HEK293T (cell line): Measurements from ENCODE around the gene IDS.

Experiments
- CTCF ChIA-PET: fragments of 350-600 bp; formaldehyde crosslinking; extraction: SDS; loops from one replicate; lab custom pipeline; 2021; ENCODE audit warnings: antibody characterized with exemption, inconsistent platforms; lab: Yijun Ruan, JAX
- POLR2A ChIA-PET: fragments of 350-600 bp; formaldehyde crosslinking; extraction: SDS; loops from one replicate; lab custom pipeline; 2020; ENCODE audit warnings: antibody characterized with exemption, inconsistent platforms; lab: Yijun Ruan, JAX
- DNase-seq: peaks from one replicate; pipeline ENCODE4 v3.0.0; 2012; ENCODE audit warnings: mixed read lengths; ENCODE audit errors: extremely low spot score
- ARNT ChIP-seq: fragments of 450-650 bp; IDR thresholded peaks from 2 replicates; pipeline ENCODE4 v1.6.1; 2017; ENCODE audit warnings: mild to moderate bottlenecking
- BHLHE40 ChIP-seq: fragments of 450-650 bp; IDR thresholded peaks from 2 replicates; pipeline ENCODE4 v1.6.1; 2016; ENCODE audit warnings: mild to moderate bottlenecking, moderate library complexity, borderline replicate concordance
- CTBP1 ChIP-seq: fragments of 450-650 bp; IDR thresholded peaks from 2 replicates; pipeline ENCODE4 v1.6.1; 2016; ENCODE audit warnings: borderline replicate concordance
- ELF4 ChIP-seq: fragments of 450-650 bp; IDR thresholded peaks from 2 replicates; pipeline ENCODE4 v1.6.1; 2017; ENCODE audit warnings: antibody characterized with exemption
- FOXA1 ChIP-seq: fragments of 450-650 bp; IDR thresholded peaks from 2 replicates; pipeline ENCODE4 v1.6.1; 2016; ENCODE audit warnings: mild to moderate bottlenecking
- FOXK2 ChIP-seq: fragments of 450-650 bp; IDR thresholded peaks from 2 replicates; pipeline ENCODE4 v1.6.1; 2016; ENCODE audit warnings: mild to moderate bottlenecking
- FOXM1 ChIP-seq: fragments of 450-650 bp; IDR thresholded peaks from 2 replicates; pipeline ENCODE4 v1.6.1; 2017; ENCODE audit warnings: mild to moderate bottlenecking, borderline replicate concordance
- HDGF ChIP-seq: fragments of 450-650 bp; IDR thresholded peaks from 2 replicates; pipeline ENCODE4 v1.6.1; 2017; ENCODE audit warnings: antibody characterized with exemption, borderline replicate concordance
- L3MBTL2 ChIP-seq: fragments of 450-650 bp; conservative IDR thresholded peaks from 2 replicates; pipeline ENCODE4 v1.6.1; 2016; ENCODE audit warnings: mild to moderate bottlenecking
- LEF1 ChIP-seq: fragments of 450-650 bp; IDR thresholded peaks from 2 replicates; pipeline ENCODE4 v1.6.1; 2017; ENCODE audit warnings: mild to moderate bottlenecking, borderline replicate concordance
- NFRKB ChIP-seq: fragments of 450-650 bp; IDR thresholded peaks from 2 replicates; pipeline ENCODE4 v1.6.1; 2016; ENCODE audit warnings: mild to moderate bottlenecking, moderate library complexity
- SP1 ChIP-seq: fragments of 450-650 bp; IDR thresholded peaks from 2 replicates; pipeline ENCODE4 v1.6.1; 2017
- SUZ12 ChIP-seq: fragments of 450-650 bp; IDR thresholded peaks from 2 replicates; pipeline ENCODE4 v1.6.1; 2016; ENCODE audit warnings: mild to moderate bottlenecking
- TARDBP ChIP-seq: fragments of 450-650 bp; IDR thresholded peaks from 2 replicates; pipeline ENCODE4 v1.6.1; 2016
- ZNF384 ChIP-seq: fragments of 450-650 bp; IDR thresholded peaks from 2 replicates; pipeline ENCODE4 v1.6.1; 2016
- TF ChIP-seq, protein P1 (sequence below): fragments of 450-650 bp; IDR thresholded peaks from 2 replicates; pipeline ENCODE4 v1.6.1; 2016

Gene IDS

GRCh38 chrX:149518236-149518635 is 13.1 kb upstream of the IDS start:
- DNase-seq = no peak
- POLR2A ChIA-PET = no interaction called here
- CTCF ChIA-PET = no interaction called here
- no peak for TF ChIP-seq FOXM1
- TF ChIP-seq BHLHE40 = no peak
- no peak for TF ChIP-seq HDGF
- TF ChIP-seq L3MBTL2 = no peak
- no peak for TF ChIP-seq FOXK2
- TF ChIP-seq NFRKB = no peak

DNA sequence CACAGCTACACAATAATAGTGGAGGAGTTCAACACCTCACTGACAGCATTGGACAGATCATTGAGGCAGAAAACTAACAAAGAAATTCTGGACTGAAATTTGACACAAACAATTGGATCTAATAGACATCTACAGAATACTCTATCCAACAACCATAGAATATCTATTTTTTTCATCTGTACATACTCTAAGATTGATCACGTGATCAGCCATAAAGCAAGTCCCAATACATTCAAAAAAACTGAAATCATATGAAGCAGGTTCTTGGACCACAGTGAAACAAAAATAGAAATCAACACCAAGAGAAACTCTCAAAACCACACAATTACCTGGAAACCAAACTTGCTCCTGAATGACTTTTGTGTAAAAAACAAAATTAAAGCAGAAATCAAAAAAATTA is 12.2 kb upstream of the IDS start:
- TF ChIP-seq TARDBP (no peak), L3MBTL2 (no peak), CTBP1 (no peak), ZNF384 (no peak), SUZ12 (no peak), BHLHE40 (no peak)

GRCh38 chrX:149516604-149517003 is 11.5 kb upstream of the IDS start:
- ChIA-PET CTCF (no interaction called here), POLR2A (no interaction called here)
- TF ChIP-seq ZNF384 (no peak), HDGF (no peak), FOXM1 (no peak), LEF1 (no peak), ARNT (no peak), L3MBTL2 (no peak), FOXK2 (no peak), SP1 (no peak), TARDBP (no peak), BHLHE40 (no peak), CTBP1 (no peak), ELF4 (no peak), NFRKB (no peak)
- TF ChIP-seq, protein P1, sequence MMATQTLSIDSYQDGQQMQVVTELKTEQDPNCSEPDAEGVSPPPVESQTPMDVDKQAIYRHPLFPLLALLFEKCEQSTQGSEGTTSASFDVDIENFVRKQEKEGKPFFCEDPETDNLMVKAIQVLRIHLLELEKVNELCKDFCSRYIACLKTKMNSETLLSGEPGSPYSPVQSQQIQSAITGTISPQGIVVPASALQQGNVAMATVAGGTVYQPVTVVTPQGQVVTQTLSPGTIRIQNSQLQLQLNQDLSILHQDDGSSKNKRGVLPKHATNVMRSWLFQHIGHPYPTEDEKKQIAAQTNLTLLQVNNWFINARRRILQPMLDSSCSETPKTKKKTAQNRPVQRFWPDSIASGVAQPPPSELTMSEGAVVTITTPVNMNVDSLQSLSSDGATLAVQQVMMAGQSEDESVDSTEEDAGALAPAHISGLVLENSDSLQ = no peak
- DNase-seq = no peak

More for the DNA sequence above, 12.2 kb upstream of the IDS start:
- no peak for DNase-seq
- CTCF ChIA-PET = no interaction called here
- POLR2A ChIA-PET = no interaction called here

- TF ChIP-seq FOXK2 (no peak), LEF1 (no peak), BHLHE40 (no peak), TARDBP (no peak), SP1 (no peak), FOXA1 (no peak), ZNF384 (no peak), ARNT (no peak), HDGF (no peak), FOXM1 (no peak), L3MBTL2 (no peak)
- ChIA-PET CTCF (no interaction called here), POLR2A (no interaction called here)
- DNase-seq = no peak
These were observed 11.0 kb upstream of the IDS start for GRCh38 chrX:149515954-149516602.

DNA sequence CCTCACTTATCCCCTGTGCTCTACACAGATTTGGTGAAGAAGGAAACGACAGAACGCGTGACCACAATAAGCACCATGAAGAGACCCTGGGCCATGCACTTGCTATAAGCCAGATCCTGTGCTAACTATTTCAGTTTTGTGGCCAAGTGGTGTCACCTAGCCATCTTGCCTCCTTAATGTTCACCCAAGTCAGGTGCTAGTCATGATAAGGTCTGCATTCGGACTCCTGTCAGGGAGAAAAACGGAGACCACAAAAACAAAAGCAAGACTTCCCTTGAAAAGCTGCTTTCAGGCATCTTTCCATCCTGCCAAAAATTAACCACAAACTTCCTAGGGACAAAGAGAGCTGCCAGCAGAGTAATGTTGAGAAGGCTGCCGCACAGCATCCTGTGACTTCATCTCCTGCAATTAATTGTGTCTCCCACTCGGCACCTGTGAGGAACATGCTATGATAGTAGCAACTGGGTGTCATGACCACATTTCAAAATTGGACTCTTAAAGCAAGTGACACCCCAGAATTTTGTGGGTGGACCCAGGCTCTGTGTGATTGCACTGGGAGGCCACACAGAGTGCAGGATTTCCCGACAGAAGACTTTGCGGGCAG is 8.8 kb upstream of the IDS start:
- ChIA-PET CTCF (no interaction called here), POLR2A (interaction anchor here (1.8 kb wide), 1 partner anchor 27 kb away, joined by 5 read pairs; the partner anchor contains the start of gene EOLA1)
- DNase-seq = no peak
- no peak for TF ChIP-seq TARDBP
- no peak for TF ChIP-seq CTBP1
- TF ChIP-seq NFRKB = no peak
- TF ChIP-seq BHLHE40 = no peak

GRCh38 chrX:149512225-149512885 is 7.2 kb upstream of the IDS start:
- CTCF ChIA-PET = interaction anchor here (0.6 to 2.0 kb wide), 12 partner anchors 9 to 987 kb away, joined by 3 to 13 read pairs (median 3); no protein-coding TSS in a partner anchor
- TF ChIP-seq LEF1 (no peak), SP1 (no peak), BHLHE40 (no peak), ARNT (no peak), HDGF (no peak), FOXM1 (no peak)
- TF ChIP-seq, protein P1 = peak; percentile 16; the same call in 1 of the 2 replicates
- POLR2A ChIA-PET = interaction anchor here (1.8 kb wide), 1 partner anchor 28 kb away, joined by 5 read pairs; the partner anchor contains the start of gene EOLA1
- DNase-seq = peak; percentile 73

DNA sequence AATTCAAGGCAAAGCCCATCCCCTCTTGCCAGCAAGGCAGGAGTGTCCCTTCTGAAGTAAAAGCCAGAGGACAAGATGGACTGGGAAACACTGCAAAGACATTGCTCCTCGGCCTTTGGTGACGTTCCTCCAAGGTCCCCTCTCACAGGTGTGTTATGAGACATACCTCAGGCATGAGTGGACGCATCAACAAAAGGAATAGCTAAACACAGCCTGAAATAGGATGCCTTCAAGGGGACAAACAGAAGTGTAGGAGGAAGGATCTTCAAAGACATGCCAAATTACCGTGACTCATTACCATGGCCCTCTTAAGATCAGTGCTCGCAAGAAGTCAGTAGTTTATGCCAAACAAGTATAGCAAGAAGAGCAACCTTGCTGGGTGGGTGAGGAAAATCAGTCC is 6.0 kb upstream of the IDS start:
- CTCF ChIA-PET = interaction anchor here (0.6 to 2.0 kb wide), 4 partner anchors 10 to 303 kb away, joined by 3 to 13 read pairs (median 4); no protein-coding TSS in a partner anchor
- no peak for DNase-seq
- no peak for TF ChIP-seq FOXA1
- no peak for TF ChIP-seq LEF1
- no peak for TF ChIP-seq NFRKB
- TF ChIP-seq, protein P1 = no peak
- no peak for TF ChIP-seq HDGF
- no peak for TF ChIP-seq L3MBTL2
- TF ChIP-seq TARDBP = no peak
- no peak for TF ChIP-seq SUZ12
- no peak for TF ChIP-seq CTBP1
- TF ChIP-seq ZNF384 = no peak
- no peak for TF ChIP-seq FOXK2
- TF ChIP-seq ELF4 = no peak
- POLR2A ChIA-PET = no interaction called here
